Colonic mucosa (tissue), 4 donors: ENCODE data around the gene SNX13. TPM values are rescaled to one million over a fixed set of nuclear protein-coding genes. Genes with fewer than 3 reads are reported as not detected.

Experiments used
- DNase-seq: peaks from one replicate; pipeline ENCODE4 v3.0.0-alpha.2; 2020
- H3K27ac ChIP-seq: fragments of 200-600 bp; one replicate; pipeline ENCODE4 v1.8.0; 2021
- H3K27me3 ChIP-seq: fragments of 200-600 bp; one replicate; pipeline ENCODE4 v1.8.0; 2021
- H3K36me3 ChIP-seq: fragments of 200-600 bp; one replicate; pipeline ENCODE4 v1.8.0; 2021
- H3K4me1 ChIP-seq: fragments of 200-600 bp; one replicate; pipeline ENCODE4 v1.8.0; 2021; ENCODE audit warnings: mild to moderate bottlenecking
- H3K4me3 ChIP-seq: fragments of 200-600 bp; one replicate; pipeline ENCODE4 v1.8.0; 2021
- H3K9ac ChIP-seq, 2 donors: one replicate each; pipeline ENCODE4 v1.7.0; 2013; ENCODE audit warnings: control low read depth in 2 of 2, low read depth in 2 of 2, low read length in 2 of 2
- H3K9me3 ChIP-seq: fragments of 200-600 bp; one replicate; pipeline ENCODE4 v1.8.0; 2021
- intact Hi-C: fragments of 100-400 bp; cut with DNase I; formaldehyde crosslinking; loops from one replicate; pipeline ENCODE4 v1.14.1; 2022
- total RNA-seq, 2 donors: library from RNA; stranded (reverse); fragmentation: NEBNext Ultra II Directional in 1 of 2; extraction: Animal tissue kit (Norgen Biotek cat#: 25700) in 1 of 2; gene quantifications; one replicate each; pipeline ENCODE4 v1.2.1, GENCODE V29; 2021
- TF ChIP-seq, protein P1 (sequence below): fragments of 200-600 bp; IDR thresholded peaks from one replicate; pipeline ENCODE4 v1.8.0; 2022; ENCODE audit warnings: antibody characterized with exemption, mild to moderate bottlenecking
- donor health status: healthy.
- donor health status: DM: no; HTN: no; CAD: no.
- donor health status: DM: no; HTN: no; CAD: no.

SNX13 gene
- total RNA-seq, 2 donors from 2014 or later: 52.5 to 71.4 TPM

DNA sequence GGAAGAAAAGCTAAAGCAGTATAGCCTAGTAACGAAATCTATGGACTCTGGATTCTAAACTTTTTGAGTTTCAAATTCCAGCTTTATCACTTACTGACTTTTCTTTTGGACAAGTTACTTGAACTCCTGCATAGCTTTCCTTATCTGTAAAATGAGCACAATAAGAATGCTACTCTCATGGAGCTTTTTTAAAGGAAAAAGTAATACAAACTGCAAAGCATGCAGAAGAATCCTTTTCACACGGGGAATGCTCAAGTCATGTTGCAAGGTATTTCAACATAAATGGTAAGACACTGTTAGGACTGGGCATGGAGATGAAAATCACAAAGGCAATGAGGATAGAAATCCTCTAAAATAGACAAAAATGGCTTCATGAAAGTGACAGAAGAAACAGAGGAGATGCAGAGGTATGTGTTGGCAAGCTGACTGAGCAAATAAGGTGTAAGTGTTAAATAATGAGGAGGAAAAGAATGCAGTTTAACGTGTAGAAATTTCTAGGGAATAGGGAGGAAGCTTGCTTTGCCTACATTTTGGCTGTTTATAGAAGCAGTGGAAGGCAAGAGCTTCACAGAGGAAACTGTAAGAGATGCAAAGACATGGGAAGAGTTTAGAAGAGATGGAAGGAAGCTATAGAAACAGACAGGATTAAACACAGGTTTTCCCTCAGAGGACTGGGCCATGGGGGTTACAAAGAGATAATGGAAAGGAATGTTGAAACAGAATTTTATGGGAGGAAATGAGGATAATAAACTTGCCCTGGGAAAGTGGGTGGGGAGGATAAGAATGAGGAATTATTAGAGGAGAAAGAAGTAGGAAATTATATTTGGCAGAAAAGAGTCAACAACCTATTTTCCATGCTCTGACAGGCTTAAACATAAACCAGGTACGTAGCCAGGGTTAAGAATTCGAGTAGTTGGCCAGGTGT is 28.8 kb upstream of the SNX13 start:
- Histone ChIP-seq H3K27ac (peak overlapping the region; percentile 62), H3K4me3 (no peak overlapping the region), H3K9ac (no peak overlapping the region), H3K4me1 (no peaks in the 10 kb centered on the region), H3K27me3 (no peaks in the 10 kb centered on the region), H3K9me3 (no peaks in the 10 kb centered on the region), H3K36me3 (no peaks in the 10 kb centered on the region)
- DNase-seq: peak; percentile 33
- intact Hi-C loops: no loop called here
- TF ChIP-seq, protein P1, sequence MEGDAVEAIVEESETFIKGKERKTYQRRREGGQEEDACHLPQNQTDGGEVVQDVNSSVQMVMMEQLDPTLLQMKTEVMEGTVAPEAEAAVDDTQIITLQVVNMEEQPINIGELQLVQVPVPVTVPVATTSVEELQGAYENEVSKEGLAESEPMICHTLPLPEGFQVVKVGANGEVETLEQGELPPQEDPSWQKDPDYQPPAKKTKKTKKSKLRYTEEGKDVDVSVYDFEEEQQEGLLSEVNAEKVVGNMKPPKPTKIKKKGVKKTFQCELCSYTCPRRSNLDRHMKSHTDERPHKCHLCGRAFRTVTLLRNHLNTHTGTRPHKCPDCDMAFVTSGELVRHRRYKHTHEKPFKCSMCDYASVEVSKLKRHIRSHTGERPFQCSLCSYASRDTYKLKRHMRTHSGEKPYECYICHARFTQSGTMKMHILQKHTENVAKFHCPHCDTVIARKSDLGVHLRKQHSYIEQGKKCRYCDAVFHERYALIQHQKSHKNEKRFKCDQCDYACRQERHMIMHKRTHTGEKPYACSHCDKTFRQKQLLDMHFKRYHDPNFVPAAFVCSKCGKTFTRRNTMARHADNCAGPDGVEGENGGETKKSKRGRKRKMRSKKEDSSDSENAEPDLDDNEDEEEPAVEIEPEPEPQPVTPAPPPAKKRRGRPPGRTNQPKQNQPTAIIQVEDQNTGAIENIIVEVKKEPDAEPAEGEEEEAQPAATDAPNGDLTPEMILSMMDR: no peak

GRCh38 chr7:17966706-17967105 is 26.4 kb upstream of the SNX13 start:
- TF ChIP-seq, protein P1: no peak
- DNase-seq: no peak
- intact Hi-C loops: no loop called here

GRCh38 chr7:17965603-17966002 is 25.3 kb upstream of the SNX13 start:
- Histone ChIP-seq H3K9me3 (no peaks in the 10 kb centered on the region), H3K9ac (no peak overlapping the region), H3K4me3 (no peak overlapping the region), H3K27ac (no peak overlapping the region), H3K4me1 (no peaks in the 10 kb centered on the region), H3K27me3 (no peaks in the 10 kb centered on the region), H3K36me3 (no peaks in the 10 kb centered on the region)
- intact Hi-C loops: no loop called here
- TF ChIP-seq, protein P1: no peak
- no peak for DNase-seq

More at GRCh38 chr7:17966706-17967105, 26.4 kb upstream of the SNX13 start:
- H3K9me3 ChIP-seq: no peaks in the 10 kb centered on the region
- H3K4me3 ChIP-seq: no peak overlapping the region
- no peaks in the 10 kb centered on the region for H3K36me3 ChIP-seq
- H3K9ac ChIP-seq: no peak overlapping the region
- H3K27me3 ChIP-seq: no peaks in the 10 kb centered on the region
- H3K4me1 ChIP-seq: no peaks in the 10 kb centered on the region
- no peak overlapping the region for H3K27ac ChIP-seq

DNA sequence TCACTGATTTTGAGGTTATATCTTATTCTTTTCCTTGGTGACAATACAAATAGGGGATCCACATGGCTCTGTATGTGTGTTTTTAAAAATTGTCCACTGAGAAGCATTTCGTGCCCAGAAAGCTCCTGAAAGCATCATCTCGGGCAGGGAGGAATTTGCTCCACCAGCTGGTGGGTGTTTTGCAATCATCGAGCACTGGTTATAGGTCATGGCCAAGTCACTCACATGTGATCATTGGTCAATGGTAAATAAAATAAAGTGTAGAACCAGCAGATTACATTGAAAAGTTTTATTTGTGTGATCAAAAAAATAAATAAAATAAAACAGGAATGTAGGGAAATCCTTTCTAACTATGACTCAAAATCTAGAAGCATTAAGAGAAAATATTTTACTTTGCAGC is 23.0 kb upstream of the SNX13 start:
- TF ChIP-seq, protein P1: no peak
- Histone ChIP-seq H3K36me3 (no peaks in the 10 kb centered on the region), H3K9ac (no peak overlapping the region), H3K9me3 (no peaks in the 10 kb centered on the region), H3K4me1 (no peaks in the 10 kb centered on the region), H3K4me3 (no peak overlapping the region), H3K27ac (no peak overlapping the region), H3K27me3 (no peaks in the 10 kb centered on the region)
- intact Hi-C loops: no loop called here
- DNase-seq: no peak

DNA sequence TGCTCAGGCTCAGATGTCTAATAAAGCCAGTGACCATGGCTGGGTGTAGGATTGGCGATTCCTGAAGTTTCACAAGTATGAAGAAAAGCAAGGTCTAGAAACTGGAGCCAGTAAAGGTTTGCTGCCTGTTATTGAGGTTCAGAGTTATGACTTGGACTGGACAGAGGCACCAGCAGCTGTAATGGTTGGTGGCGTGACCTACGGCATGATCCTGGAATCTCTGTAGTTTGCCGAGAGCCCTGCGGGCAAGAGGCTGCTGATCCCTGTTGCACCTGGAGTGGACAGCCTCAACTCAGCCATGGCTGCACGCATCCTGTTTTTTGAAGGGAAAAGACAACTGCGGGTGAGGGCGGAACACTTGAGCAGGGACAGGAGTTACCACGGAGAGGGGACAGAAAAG is 22.4 kb upstream of the SNX13 start:
- H3K4me3 ChIP-seq: no peak overlapping the region
- H3K36me3 ChIP-seq: no peaks in the 10 kb centered on the region
- H3K9me3 ChIP-seq: no peaks in the 10 kb centered on the region
- TF ChIP-seq, protein P1: no peak
- intact Hi-C loops: no loop called here
- no peaks in the 10 kb centered on the region for H3K4me1 ChIP-seq
- no peak overlapping the region for H3K9ac ChIP-seq
- no peaks in the 10 kb centered on the region for H3K27me3 ChIP-seq
- DNase-seq: no peak
- H3K27ac ChIP-seq: no peak overlapping the region
